Neural cell (in vitro differentiated cells): ENCODE measurements around the gene GPC5.

Experiments used
- CTCF ChIP-seq: fragments of 450-650 bp; IDR thresholded peaks from 2 replicates; pipeline ENCODE4 v1.5.1; 2014; ENCODE audit warnings: antibody characterized with exemption, mild to moderate bottlenecking, moderate library complexity; ENCODE audit not compliant: poor library complexity, severe bottlenecking
- EP300 ChIP-seq: fragments of 450-650 bp; conservative IDR thresholded peaks from 2 replicates; pipeline ENCODE4 v1.6.1; 2014; ENCODE audit warnings: antibody characterized with exemption, mild to moderate bottlenecking, moderate library complexity; ENCODE audit not compliant: poor library complexity, severe bottlenecking
- EZH2 ChIP-seq: fragments of 200-600, 300-800 bp; shearing (Covaris generic), sonication (generic); IDR thresholded peaks from 2 replicates; pipeline ENCODE4 v1.6.1; 2014; ENCODE audit warnings: antibody characterized with exemption, low read length, borderline replicate concordance, mild to moderate bottlenecking; ENCODE audit not compliant: insufficient read depth, poor library complexity, severe bottlenecking
- POLR2AphosphoS5 ChIP-seq: IDR thresholded peaks from 2 replicates; pipeline ENCODE4 v1.6.1; 2012
- RAD21 ChIP-seq: fragments of 450-650 bp; conservative IDR thresholded peaks from 2 replicates; pipeline ENCODE4 v1.6.1; 2014; ENCODE audit warnings: antibody characterized with exemption, mild to moderate bottlenecking, moderate library complexity
- REST ChIP-seq: IDR thresholded peaks from 2 replicates; pipeline ENCODE4 v1.6.1; 2012; ENCODE audit warnings: borderline replicate concordance
- SMC3 ChIP-seq: fragments of 450-650 bp; conservative IDR thresholded peaks from 2 replicates; pipeline ENCODE4 v1.6.1; 2014; ENCODE audit warnings: antibody characterized with exemption, mild to moderate bottlenecking, moderate library complexity; ENCODE audit not compliant: poor library complexity

GRCh38 chr13:91729859-91730258, 331.4 kb downstream of the GPC5 start:
- TF ChIP-seq CTCF, result no peak
- TF ChIP-seq POLR2AphosphoS5, result no peak
- TF ChIP-seq SMC3, result no peak
- no peak for TF ChIP-seq REST
- TF ChIP-seq EZH2, result no peak
- TF ChIP-seq RAD21, result no peak
- TF ChIP-seq EP300, result no peak
